DND-41 (cell line): ENCODE results near the gene PTOV1.

Source experiments
- ATAC-seq: fragments of 200-7000 bp; cut with Tn5 transposase; 3 replicates; pipeline ENCODE4 v1.9.1; 2021; ENCODE audit warnings: low read depth; ENCODE audit not compliant: insufficient read depth
- DNase-seq: peaks from one replicate; pipeline ENCODE4 v3.0.0-alpha.2; 2020
- H2AFZ ChIP-seq: 2 replicates; pipeline ENCODE4 v1.6.0; 2012; ENCODE audit warnings: low read depth, low read length
- H3K27ac ChIP-seq: 2 replicates; pipeline ENCODE4 v1.5.1; 2012; ENCODE audit warnings: low read length, inconsistent platforms
- H3K27me3 ChIP-seq: fragments of 200-600 bp; sonication (generic); 2 replicates; pipeline ENCODE4 v1.6.0; 2012; ENCODE audit warnings: low read length, mild to moderate bottlenecking, inconsistent platforms; ENCODE audit not compliant: insufficient read depth, poor library complexity
- H3K36me3 ChIP-seq: 2 replicates; pipeline ENCODE4 v1.5.1; 2012; ENCODE audit warnings: low read length, inconsistent platforms; ENCODE audit not compliant: insufficient read depth
- H3K4me1 ChIP-seq: 2 replicates; pipeline ENCODE4 v1.5.1; 2012; ENCODE audit warnings: mild to moderate bottlenecking, low read length; ENCODE audit not compliant: insufficient read depth
- H3K4me2 ChIP-seq: 2 replicates; pipeline ENCODE4 v1.6.0; 2012; ENCODE audit warnings: mild to moderate bottlenecking, moderate library complexity, low read length, inconsistent platforms; ENCODE audit not compliant: insufficient read depth
- H3K4me3 ChIP-seq, 2 experiments: fragments of 200-600 bp in 1 of 2; shearing (Covaris generic) in 1 of 2; 2 replicates each; pipeline ENCODE4 v1.5.1; 2012 to 2016; ENCODE audit warnings: inconsistent platforms in 2 of 2, low read length in 2 of 2, mild to moderate bottlenecking in 2 of 2, low read depth in 1 of 2, moderate library complexity in 1 of 2
- H3K79me2 ChIP-seq: 2 replicates; pipeline ENCODE4 v1.6.0; 2012; ENCODE audit warnings: low read length, inconsistent platforms; ENCODE audit not compliant: insufficient read depth
- H3K9ac ChIP-seq: 2 replicates; pipeline ENCODE4 v1.6.0; 2012; ENCODE audit warnings: low read depth, mild to moderate bottlenecking, inconsistent platforms, low read length, moderate library complexity
- H3K9me3 ChIP-seq: 2 replicates; pipeline ENCODE4 v1.5.1; 2012; ENCODE audit warnings: low read length, moderate library complexity, mild to moderate bottlenecking, inconsistent platforms; ENCODE audit not compliant: insufficient read depth, severe bottlenecking
- H4K20me1 ChIP-seq: 2 replicates; pipeline ENCODE4 v1.6.0; 2012; ENCODE audit warnings: low read length; ENCODE audit not compliant: insufficient read depth
- EZH2 ChIP-seq: IDR thresholded peaks from 3 replicates; pipeline ENCODE4 v1.6.1; 2012; ENCODE audit warnings: borderline replicate concordance, low read depth, mild to moderate bottlenecking, moderate library complexity, low read length, inconsistent platforms; ENCODE audit not compliant: severe bottlenecking
- TF ChIP-seq, protein P1 (sequence below): IDR thresholded peaks from 2 replicates; pipeline ENCODE4 v1.5.1; 2012; ENCODE audit warnings: borderline replicate concordance, low read length, moderate library complexity, mild to moderate bottlenecking; ENCODE audit not compliant: poor library complexity, severe bottlenecking; ENCODE audit errors: extremely low read depth

The PTOV1 gene

DNA sequence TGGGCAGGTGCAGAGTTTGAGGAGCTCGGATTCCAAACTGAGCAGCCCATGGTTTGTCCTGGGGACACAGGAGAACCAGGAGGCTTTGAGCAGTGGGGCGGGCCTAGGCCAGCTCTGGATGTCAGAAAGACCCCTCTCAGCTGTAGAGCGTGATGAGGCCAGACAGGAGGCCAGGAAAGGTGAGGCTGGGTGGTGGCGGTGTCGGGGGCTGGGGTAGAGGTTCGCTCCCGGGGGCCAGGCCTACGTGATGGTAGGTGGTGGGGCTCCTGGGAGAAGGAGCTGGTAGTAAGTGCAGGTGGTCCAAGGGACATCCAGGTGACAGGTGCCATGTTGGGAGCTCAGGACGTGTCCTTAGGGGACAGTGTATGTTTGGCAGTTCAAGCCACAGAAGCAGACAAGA, 13.5 kb upstream of the PTOV1 start:
- Histone ChIP-seq H2AFZ (no peak overlapping the region), H3K27me3 (no peaks in the 10 kb centered on the region), H3K79me2 (no peaks in the 10 kb centered on the region), H3K9ac (no peak overlapping the region), H3K4me3 (no peak overlapping the region), H3K9me3 (no peaks in the 10 kb centered on the region), H3K4me2 (no peak overlapping the region), H4K20me1 (no peaks in the 10 kb centered on the region), H3K4me1 (no peaks in the 10 kb centered on the region; the same call in 1 of the 2 replicates), H3K27ac (no peak overlapping the region), H3K36me3 (peaks cover 80% of the 10 kb centered on the region)
- DNase-seq (no peak), ATAC-seq (no peak)
- no peak for TF ChIP-seq EZH2
- TF ChIP-seq, protein P1, sequence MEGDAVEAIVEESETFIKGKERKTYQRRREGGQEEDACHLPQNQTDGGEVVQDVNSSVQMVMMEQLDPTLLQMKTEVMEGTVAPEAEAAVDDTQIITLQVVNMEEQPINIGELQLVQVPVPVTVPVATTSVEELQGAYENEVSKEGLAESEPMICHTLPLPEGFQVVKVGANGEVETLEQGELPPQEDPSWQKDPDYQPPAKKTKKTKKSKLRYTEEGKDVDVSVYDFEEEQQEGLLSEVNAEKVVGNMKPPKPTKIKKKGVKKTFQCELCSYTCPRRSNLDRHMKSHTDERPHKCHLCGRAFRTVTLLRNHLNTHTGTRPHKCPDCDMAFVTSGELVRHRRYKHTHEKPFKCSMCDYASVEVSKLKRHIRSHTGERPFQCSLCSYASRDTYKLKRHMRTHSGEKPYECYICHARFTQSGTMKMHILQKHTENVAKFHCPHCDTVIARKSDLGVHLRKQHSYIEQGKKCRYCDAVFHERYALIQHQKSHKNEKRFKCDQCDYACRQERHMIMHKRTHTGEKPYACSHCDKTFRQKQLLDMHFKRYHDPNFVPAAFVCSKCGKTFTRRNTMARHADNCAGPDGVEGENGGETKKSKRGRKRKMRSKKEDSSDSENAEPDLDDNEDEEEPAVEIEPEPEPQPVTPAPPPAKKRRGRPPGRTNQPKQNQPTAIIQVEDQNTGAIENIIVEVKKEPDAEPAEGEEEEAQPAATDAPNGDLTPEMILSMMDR: no peak

DNA sequence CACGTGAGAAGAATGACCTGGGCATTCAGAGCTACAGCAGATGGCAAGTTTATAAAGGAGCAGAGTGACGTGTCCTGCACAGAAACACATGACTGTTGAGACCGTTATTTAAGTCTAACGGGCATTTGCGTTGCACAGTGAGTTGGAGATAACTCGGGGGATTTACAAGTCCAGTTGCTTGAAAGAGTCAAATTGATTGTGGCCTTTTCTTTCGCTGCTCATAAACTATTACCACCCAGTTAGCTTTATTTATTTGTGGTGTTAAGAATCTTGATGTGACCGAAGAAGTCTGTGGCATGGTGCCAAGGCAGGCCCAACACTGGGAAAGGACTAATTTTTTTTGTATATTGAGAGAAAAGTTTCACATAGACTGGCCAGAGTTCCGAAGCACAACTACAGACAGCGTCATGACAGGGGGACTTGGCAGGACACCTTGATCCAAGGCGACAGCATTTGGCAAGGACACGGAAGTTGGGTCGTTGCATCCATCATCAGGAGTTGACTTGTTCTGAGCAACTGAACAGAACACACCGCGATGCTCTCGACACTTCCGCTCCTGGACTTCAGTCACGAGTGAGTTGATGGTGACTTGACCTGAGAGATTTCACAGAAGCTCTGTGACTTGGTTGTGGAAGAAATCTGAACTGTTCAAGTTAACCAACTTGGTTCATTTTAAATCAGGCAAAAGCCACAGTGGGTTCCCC, 11.9 kb upstream of the PTOV1 start:
- DNase-seq: no peak
- Histone ChIP-seq H3K79me2 (no peaks in the 10 kb centered on the region), H2AFZ (no peak overlapping the region), H3K36me3 (peaks cover 65% of the 10 kb centered on the region), H3K4me2 (no peak overlapping the region), H3K4me1 (no peaks in the 10 kb centered on the region), H4K20me1 (no peaks in the 10 kb centered on the region), H3K9ac (no peak overlapping the region), H3K4me3 (no peak overlapping the region), H3K27me3 (no peaks in the 10 kb centered on the region), H3K9me3 (no peaks in the 10 kb centered on the region), H3K27ac (no peak overlapping the region)
- TF ChIP-seq, protein P1: no peak
- TF ChIP-seq EZH2: no peak
- no peak for ATAC-seq

DNA sequence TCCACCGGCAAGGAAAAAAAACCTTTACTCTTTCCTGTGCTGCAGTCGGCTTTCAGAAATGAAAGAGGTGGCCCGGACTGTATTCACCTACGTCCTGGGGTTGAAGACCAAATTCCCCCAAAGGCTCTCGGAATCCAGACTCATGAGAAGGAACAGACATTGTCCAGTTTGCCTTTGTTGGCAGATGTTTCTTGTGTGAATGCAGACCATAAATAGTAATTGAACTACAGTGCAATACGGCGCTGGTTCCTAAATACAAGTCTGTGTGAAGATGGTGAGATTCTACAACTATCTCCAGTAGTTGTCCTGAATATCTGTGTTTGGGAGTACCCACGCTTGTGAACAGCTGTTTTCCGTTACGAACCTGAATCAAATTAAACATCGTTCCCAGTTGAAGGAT, 11.2 kb upstream of the PTOV1 start:
- Histone ChIP-seq H3K9ac (no peak overlapping the region), H3K4me3 (no peak overlapping the region), H3K9me3 (no peaks in the 10 kb centered on the region), H3K27me3 (no peaks in the 10 kb centered on the region), H4K20me1 (no peaks in the 10 kb centered on the region), H3K4me2 (no peak overlapping the region), H3K79me2 (no peaks in the 10 kb centered on the region), H2AFZ (no peak overlapping the region), H3K36me3 (peaks cover 59% of the 10 kb centered on the region), H3K27ac (no peak overlapping the region), H3K4me1 (no peaks in the 10 kb centered on the region)
- no peak for ATAC-seq
- no peak for DNase-seq
- TF ChIP-seq, protein P1: no peak
- TF ChIP-seq EZH2: no peak

DNA sequence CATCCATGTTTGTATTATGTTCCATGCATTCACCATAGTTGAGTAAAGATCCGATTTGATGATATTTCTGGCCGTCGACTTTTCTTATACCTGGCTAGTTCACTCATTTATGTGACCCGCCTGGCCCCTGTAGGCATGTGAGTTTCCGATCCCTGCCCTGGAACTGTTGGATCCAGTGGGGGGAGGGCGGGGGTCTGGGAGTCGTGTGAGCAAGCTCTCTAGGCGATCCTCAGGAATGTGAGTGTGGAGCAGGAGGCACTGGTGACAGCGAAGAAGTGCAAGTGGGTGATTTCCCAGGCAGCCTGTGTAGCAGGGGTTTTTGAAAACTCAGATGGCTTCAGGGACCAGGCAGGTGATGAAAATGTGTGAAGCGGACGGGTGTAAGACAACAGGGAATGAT, 10.6 kb upstream of the PTOV1 start:
- no peaks in the 10 kb centered on the region for H3K9me3 ChIP-seq
- H3K9ac ChIP-seq: no peak overlapping the region
- TF ChIP-seq, protein P1: no peak
- TF ChIP-seq EZH2: no peak
- ATAC-seq (no peak), DNase-seq (no peak)
- no peak overlapping the region for H3K27ac ChIP-seq
- peaks cover 52% of the 10 kb centered on the region for H3K36me3 ChIP-seq
- no peaks in the 10 kb centered on the region for H3K4me1 ChIP-seq
- H4K20me1 ChIP-seq: no peaks in the 10 kb centered on the region
- no peak overlapping the region for H3K4me2 ChIP-seq
- H3K4me3 ChIP-seq: no peak overlapping the region
- no peaks in the 10 kb centered on the region for H3K27me3 ChIP-seq
- no peak overlapping the region for H2AFZ ChIP-seq
- H3K79me2 ChIP-seq: no peaks in the 10 kb centered on the region
